Measurements from ENCODE around the gene E2F8. TPM values are rescaled to one million over a fixed set of nuclear protein-coding genes. Genes with fewer than 3 reads are reported as not detected.

Gene E2F8
- total and polyA plus RNA-seq, 9 of the 15 experiments (the other 6 are each of a cell fraction or from before 2014, with no cell fraction given) = 6.9 to 23.6 (median 12.1) TPM

DNA sequence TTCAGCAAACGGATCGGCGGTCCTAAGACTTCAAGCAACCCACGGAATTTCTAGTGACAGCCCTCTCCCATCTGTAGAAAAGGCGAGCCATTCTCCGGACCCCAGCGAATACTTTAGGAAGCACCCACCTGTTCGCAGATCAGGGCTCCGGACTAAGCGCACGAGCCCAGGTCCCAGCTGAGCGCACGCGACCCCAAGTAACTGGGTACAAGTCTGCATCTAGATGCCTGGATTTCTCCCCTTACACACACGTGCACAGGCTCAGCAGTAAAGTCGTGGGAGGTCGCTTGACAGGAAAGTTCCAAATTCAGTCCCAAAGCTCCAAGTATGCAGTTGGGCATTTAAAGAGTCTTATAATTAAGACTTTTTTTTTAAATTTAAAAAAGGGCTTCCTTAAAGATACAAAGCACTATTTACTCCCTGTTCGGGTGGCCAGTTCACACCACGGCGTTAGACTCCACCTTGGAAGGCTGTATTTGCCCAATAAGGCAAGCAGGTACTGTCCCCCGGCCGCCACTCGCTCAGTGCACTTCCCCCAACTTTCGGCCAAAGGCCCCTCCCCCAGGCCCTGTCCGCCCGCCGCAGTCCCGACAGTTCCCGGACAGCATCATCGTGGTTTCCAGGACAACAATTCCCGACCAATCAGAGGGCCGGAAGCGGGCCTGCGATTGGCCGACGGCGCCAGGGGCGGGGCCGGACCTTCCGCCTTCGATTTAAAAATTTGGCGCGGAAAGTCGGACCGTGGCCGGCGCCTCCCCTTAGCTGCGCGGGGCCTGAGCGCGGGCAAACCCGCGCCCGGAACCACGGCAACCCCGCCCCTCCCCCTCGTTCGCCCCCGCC is at the start of gene E2F8 (continued):
- TF ChIP-seq MNT (conservative IDR thresholded peaks at IDR 0.05) = peak; percentile 77 to 89
- TF ChIP-seq CBFA2T2 (conservative IDR thresholded peaks at IDR 0.05) = no peak
- no peak for TF ChIP-seq DMBX1 (CRISPR knock-in tag; IDR thresholded peaks at IDR 0.05; ENCODE audit: borderline replicate concordance)
- peak; percentile 75; the same call in 1 of the 2 replicates for TF ChIP-seq POLR2G (IDR thresholded peaks at IDR 0.05; ENCODE audit: low read depth, low read length)
- TF ChIP-seq, protein P1, sequence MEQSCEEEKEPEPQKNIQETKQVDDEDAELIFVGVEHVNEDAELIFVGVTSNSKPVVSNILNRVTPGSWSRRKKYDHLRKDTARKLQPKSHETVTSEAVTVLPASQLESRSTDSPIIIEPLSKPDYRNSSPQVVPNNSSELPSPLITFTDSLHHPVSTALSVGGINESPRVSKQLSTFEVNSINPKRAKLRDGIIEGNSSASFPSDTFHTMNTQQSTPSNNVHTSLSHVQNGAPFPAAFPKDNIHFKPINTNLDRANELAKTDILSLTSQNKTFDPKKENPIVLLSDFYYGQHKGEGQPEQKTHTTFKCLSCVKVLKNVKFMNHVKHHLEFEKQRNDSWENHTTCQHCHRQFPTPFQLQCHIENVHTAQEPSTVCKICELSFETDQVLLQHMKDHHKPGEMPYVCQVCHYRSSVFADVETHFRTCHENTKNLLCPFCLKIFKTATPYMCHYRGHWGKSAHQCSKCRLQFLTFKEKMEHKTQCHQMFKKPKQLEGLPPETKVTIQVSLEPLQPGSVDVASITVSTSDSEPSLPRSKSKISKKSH (CRISPR knock-in tag; IDR thresholded peaks at IDR 0.05) = no peak
- TF ChIP-seq E2F3 (CRISPR knock-in tag; IDR thresholded peaks at IDR 0.05) = peak; percentile 89
- peak; percentile 84; the same call in 1 of the 2 replicates for TF ChIP-seq MXI1 (IDR thresholded peaks at IDR 0.05; ENCODE audit: low read depth, low read length)
- TF ChIP-seq, protein P2, sequence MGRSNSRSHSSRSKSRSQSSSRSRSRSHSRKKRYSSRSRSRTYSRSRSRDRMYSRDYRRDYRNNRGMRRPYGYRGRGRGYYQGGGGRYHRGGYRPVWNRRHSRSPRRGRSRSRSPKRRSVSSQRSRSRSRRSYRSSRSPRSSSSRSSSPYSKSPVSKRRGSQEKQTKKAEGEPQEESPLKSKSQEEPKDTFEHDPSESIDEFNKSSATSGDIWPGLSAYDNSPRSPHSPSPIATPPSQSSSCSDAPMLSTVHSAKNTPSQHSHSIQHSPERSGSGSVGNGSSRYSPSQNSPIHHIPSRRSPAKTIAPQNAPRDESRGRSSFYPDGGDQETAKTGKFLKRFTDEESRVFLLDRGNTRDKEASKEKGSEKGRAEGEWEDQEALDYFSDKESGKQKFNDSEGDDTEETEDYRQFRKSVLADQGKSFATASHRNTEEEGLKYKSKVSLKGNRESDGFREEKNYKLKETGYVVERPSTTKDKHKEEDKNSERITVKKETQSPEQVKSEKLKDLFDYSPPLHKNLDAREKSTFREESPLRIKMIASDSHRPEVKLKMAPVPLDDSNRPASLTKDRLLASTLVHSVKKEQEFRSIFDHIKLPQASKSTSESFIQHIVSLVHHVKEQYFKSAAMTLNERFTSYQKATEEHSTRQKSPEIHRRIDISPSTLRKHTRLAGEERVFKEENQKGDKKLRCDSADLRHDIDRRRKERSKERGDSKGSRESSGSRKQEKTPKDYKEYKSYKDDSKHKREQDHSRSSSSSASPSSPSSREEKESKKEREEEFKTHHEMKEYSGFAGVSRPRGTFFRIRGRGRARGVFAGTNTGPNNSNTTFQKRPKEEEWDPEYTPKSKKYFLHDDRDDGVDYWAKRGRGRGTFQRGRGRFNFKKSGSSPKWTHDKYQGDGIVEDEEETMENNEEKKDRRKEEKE (IDR thresholded peaks at IDR 0.05; ENCODE audit: borderline replicate concordance in 1 of 2, control insufficient read depth in 1 of 2, low read depth in 2 of 2, low read length in 1 of 2) = 0 out of 4 replicates have a peak, but pooled peaks of 1 of the 2 experiments have one; percentile 17
- peak; percentile 56 for TF ChIP-seq HNRNPLL (IDR thresholded peaks at IDR 0.05; ENCODE audit: low read depth, low read length, poor library complexity, severe bottlenecking)
- no peak for TF ChIP-seq ZNF76 (CRISPR knock-in tag; IDR thresholded peaks at IDR 0.05; ENCODE audit: borderline replicate concordance)
- no peak for TF ChIP-seq SREBF1 (IDR thresholded peaks at IDR 0.05; ENCODE audit: borderline replicate concordance, low read depth, low read length)
- TF ChIP-seq SRSF3 (IDR thresholded peaks at IDR 0.05; ENCODE audit: insufficient read depth, low read length) = no peak
- no peak for TF ChIP-seq HMGXB4 (CRISPR knock-in tag; IDR thresholded peaks at IDR 0.05)
- TF ChIP-seq U2AF2 (optimal IDR thresholded peaks at IDR 0.05; ENCODE audit: low read depth, low read length) = no peak
- TF ChIP-seq, protein P3, sequence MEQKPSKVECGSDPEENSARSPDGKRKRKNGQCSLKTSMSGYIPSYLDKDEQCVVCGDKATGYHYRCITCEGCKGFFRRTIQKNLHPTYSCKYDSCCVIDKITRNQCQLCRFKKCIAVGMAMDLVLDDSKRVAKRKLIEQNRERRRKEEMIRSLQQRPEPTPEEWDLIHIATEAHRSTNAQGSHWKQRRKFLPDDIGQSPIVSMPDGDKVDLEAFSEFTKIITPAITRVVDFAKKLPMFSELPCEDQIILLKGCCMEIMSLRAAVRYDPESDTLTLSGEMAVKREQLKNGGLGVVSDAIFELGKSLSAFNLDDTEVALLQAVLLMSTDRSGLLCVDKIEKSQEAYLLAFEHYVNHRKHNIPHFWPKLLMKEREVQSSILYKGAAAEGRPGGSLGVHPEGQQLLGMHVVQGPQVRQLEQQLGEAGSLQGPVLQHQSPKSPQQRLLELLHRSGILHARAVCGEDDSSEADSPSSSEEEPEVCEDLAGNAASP (IDR thresholded peaks at IDR 0.05) = no peak

All from K562 (cell line).